K562 (cell line): Measurements from ENCODE around the gene FBXW8. TPM values are rescaled to one million over a fixed set of nuclear protein-coding genes. Genes with fewer than 3 reads are reported as not detected.

Source experiments
- BACH1 ChIP-seq: fragments of 200-800 bp; sonication (Bioruptor generic); IDR thresholded peaks from 2 replicates; pipeline ENCODE4 v1.6.1; 2016; ENCODE audit warnings: missing genetic modification characterization, missing compliant biosample characterization
- CBX1 ChIP-seq: sonication (generic); IDR thresholded peaks from 2 replicates; pipeline ENCODE4 v1.6.1; 2016; ENCODE audit warnings: antibody characterized with exemption, low read depth, mild to moderate bottlenecking
- EWSR1 ChIP-seq: fragments of 450-650 bp; IDR thresholded peaks from 2 replicates; pipeline ENCODE4 v1.6.1; 2018; ENCODE audit warnings: borderline replicate concordance, mild to moderate bottlenecking, low read depth, moderate library complexity; ENCODE audit not compliant: partially characterized antibody
- FOXJ2 ChIP-seq: fragments of 200-800 bp; sonication (Bioruptor generic); IDR thresholded peaks from 2 replicates; pipeline ENCODE4 v1.6.1; 2016; ENCODE audit warnings: missing genetic modification characterization, missing compliant biosample characterization
- JUN ChIP-seq, 2 experiments: sonication (generic) in 1 of 2; formaldehyde crosslinking in 1 of 2; IDR thresholded peaks; 2 replicates each; pipeline versions ENCODE4 v1.6.1 to v1.8.0; 2012 to 2022; ENCODE audit warnings: borderline replicate concordance in 2 of 2, mild to moderate bottlenecking in 2 of 2, improper control_type of control experiment in 1 of 2, low read depth in 1 of 2, low read length in 1 of 2, missing genetic modification reagents in 1 of 2
- RBM17 ChIP-seq: fragments of 200-400 bp; formaldehyde crosslinking; IDR thresholded peaks from 2 replicates; pipeline ENCODE4 v1.6.1; 2017; ENCODE audit warnings: low read depth, mild to moderate bottlenecking, low read length, borderline replicate concordance
- SNIP1 ChIP-seq: fragments of 450-650 bp; IDR thresholded peaks from 2 replicates; pipeline ENCODE4 v1.7.1; 2017; ENCODE audit warnings: low read depth, mild to moderate bottlenecking
- TCF3 ChIP-seq: sonication (generic); formaldehyde crosslinking; IDR thresholded peaks from 2 replicates; pipeline ENCODE4 v1.4.0; 2020; ENCODE audit warnings: mild to moderate bottlenecking, missing genetic modification reagents
- ZNF347 ChIP-seq: fragments of 450-650 bp; formaldehyde crosslinking; IDR thresholded peaks from 2 replicates; pipeline ENCODE4 v1.4.0; 2020; ENCODE audit warnings: low read depth, mild to moderate bottlenecking, moderate library complexity
- polyA plus RNA-seq, 8 experiments: library from polyadenylated mRNA; depleted of rRNA in 4 of 8; stranded (reverse) in 5 of 8; unstranded in 3 of 8; fragments of >200 nt; fragmentation: Nextera tagmentation in 2 of 8; fragmentation: Illumina TruSeq in 1 of 8; extraction: Ambion mirVana in 2 of 8; extraction: Trizol in 1 of 8; gene quantifications; 2 replicates each; pipeline versions ENCODE4 v1.2.1 to v1.2.3, GENCODE V29; 2011 to 2014; ENCODE audit warnings: inconsistent platforms in 1 of 8, missing spikeins in 1 of 8
- total RNA-seq, 7 experiments: library from RNA; depleted of rRNA in 6 of 7; stranded (reverse); fragments of >200 nt in 6 of 7; fragmentation: Illumina TruSeq in 2 of 7; extraction: Trizol in 2 of 7; gene quantifications; 2 replicates each; pipeline versions ENCODE4 v1.2.1 to v1.2.3, GENCODE V29; 2011 to 2021; ENCODE audit warnings: low replicate concordance in 1 of 7
- TF ChIP-seq, protein P1 (sequence below), 2 experiments: fragments of 250-450 bp in 1 of 2; fragments of 450-650 bp in 1 of 2; sonication (Bioruptor Pico) in 1 of 2; IDR thresholded peaks; 2 replicates each; pipeline versions ENCODE4 v1.6.1 to v1.8.0; 2016 to 2021; ENCODE audit warnings: mild to moderate bottlenecking in 2 of 2, moderate library complexity in 2 of 2, missing compliant biosample characterization in 1 of 2, missing genetic modification characterization in 1 of 2
- TF ChIP-seq, protein P2 (sequence below): fragments of 250-450 bp; sonication (Bioruptor Pico); IDR thresholded peaks from 2 replicates; pipeline ENCODE4 v1.8.0; 2022; ENCODE audit warnings: inconsistent platforms
- TF ChIP-seq, protein P3 (sequence below): fragments of 450-650 bp; IDR thresholded peaks from 2 replicates; pipeline ENCODE4 v1.6.1; 2016; ENCODE audit warnings: low read depth, mild to moderate bottlenecking, moderate library complexity

Gene FBXW8
- total and polyA plus RNA-seq, 9 of the 15 experiments (the other 6 are each of a cell fraction or from before 2014, with no cell fraction given): 0.58 to 8.3 (median 4.4) TPM

DNA sequence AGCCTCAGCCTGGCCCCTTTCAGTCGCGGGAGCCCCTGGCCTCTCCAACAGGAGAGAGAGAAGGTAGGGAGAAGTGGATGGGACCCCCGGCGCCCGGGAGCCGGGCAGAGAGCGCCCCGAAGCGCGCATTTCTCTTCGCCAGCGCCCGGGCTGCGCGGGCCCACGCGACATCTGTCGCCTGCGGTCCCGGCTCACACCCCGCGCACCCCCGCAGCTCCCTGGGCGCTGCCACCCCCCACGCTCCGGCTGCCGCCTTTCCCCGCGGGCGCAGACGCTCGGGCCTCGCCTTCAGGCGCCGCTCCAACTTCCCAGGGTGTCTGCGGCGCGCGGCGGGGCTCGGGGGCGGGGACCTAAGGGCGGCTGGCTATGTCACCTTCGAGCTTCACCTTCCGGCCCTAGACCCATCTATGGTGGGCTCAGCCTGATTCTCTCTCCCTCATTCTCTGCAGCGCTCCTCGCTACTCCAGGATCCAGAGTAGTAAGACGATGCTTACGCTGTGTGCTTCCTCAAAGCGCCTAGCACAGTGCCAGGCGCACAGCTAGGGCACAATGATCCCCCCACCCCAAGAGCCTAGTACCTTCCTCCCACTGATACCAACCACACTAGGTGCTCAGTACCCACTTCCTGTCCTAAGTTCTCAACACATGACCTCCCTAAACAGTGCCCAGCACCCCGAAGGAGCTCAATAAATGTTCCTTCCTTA lies 31.1 kb upstream of the FBXW8 start (continued):
- TF ChIP-seq FOXJ2 (tag) (no peak), ZNF347 (CRISPR knock-in tag) (no peak), TCF3 (CRISPR knock-in tag) (no peak), CBX1 (no peak), EWSR1 (no peak), SNIP1 (no peak), RBM17 (no peak), BACH1 (tag) (no peak), JUN (IDR thresholded peaks at IDR 0.05; ENCODE audit: borderline replicate concordance, low read depth, low read length) (no peak), JUN (CRISPR knock-in tag; IDR thresholded peaks at IDR 0.05; ENCODE audit: borderline replicate concordance) (no peak)
- TF ChIP-seq, protein P1, sequence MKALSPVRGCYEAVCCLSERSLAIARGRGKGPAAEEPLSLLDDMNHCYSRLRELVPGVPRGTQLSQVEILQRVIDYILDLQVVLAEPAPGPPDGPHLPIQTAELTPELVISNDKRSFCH (CRISPR knock-in tag; IDR thresholded peaks at IDR 0.05): no peak
- TF ChIP-seq, protein P1 (tag; IDR thresholded peaks at IDR 0.05): no peak
- TF ChIP-seq, protein P2, sequence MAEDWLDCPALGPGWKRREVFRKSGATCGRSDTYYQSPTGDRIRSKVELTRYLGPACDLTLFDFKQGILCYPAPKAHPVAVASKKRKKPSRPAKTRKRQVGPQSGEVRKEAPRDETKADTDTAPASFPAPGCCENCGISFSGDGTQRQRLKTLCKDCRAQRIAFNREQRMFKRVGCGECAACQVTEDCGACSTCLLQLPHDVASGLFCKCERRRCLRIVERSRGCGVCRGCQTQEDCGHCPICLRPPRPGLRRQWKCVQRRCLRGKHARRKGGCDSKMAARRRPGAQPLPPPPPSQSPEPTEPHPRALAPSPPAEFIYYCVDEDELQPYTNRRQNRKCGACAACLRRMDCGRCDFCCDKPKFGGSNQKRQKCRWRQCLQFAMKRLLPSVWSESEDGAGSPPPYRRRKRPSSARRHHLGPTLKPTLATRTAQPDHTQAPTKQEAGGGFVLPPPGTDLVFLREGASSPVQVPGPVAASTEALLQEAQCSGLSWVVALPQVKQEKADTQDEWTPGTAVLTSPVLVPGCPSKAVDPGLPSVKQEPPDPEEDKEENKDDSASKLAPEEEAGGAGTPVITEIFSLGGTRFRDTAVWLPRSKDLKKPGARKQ (CRISPR knock-in tag): no peak
- TF ChIP-seq, protein P3, sequence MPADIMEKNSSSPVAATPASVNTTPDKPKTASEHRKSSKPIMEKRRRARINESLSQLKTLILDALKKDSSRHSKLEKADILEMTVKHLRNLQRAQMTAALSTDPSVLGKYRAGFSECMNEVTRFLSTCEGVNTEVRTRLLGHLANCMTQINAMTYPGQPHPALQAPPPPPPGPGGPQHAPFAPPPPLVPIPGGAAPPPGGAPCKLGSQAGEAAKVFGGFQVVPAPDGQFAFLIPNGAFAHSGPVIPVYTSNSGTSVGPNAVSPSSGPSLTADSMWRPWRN: no peak
